HepG2 (cell line): ENCODE data around the gene ATL2. TPM values are rescaled to one million over a fixed set of nuclear protein-coding genes. Genes with fewer than 3 reads are reported as not detected.

Experiments used
- ATAC-seq: fragments of 200-7000 bp; cut with Tn5 transposase; 3 replicates; pipeline ENCODE4 v1.9.1; 2020; ENCODE audit warnings: mild to moderate bottlenecking, moderate library complexity
- BruUV-seq: library from RNA; stranded (reverse); fragments of 400-500 nt; replicated peaks from 2 replicates; lab custom pipeline; 2021; lab: Mats Ljungman, UMichigan
- CTCF ChIA-PET: fragments of 300-600 bp; formaldehyde crosslinking; extraction: SDS; loops from one replicate; lab custom pipeline; 2021; ENCODE audit warnings: low total read pairs, inconsistent platforms, low intra/inter-chr PET ratio; lab: Yijun Ruan, JAX
- POLR2A ChIA-PET: fragments of 350-600 bp; sonication (Branson Sonifier 250); formaldehyde crosslinking; loops from one replicate; lab custom pipeline; 2020; ENCODE audit warnings: antibody characterized with exemption, inconsistent platforms; lab: Yijun Ruan, JAX
- DNase-seq: peaks from one replicate; pipeline ENCODE4 v3.0.0-alpha.2; 2015; ENCODE audit warnings: low spot score
- FAIRE-seq: peaks from 3 replicates; lab custom pipeline; 2011; peaks lifted over from hg19 to GRCh38; lab: Jason Lieb, UNC
- H2AFZ ChIP-seq: one replicate; pipeline ENCODE4 v1.6.1; 2011; ENCODE audit warnings: low read length, inconsistent platforms
- H3K27ac ChIP-seq: fragments of 300-600 bp; 3 replicates; pipeline ENCODE4 v1.8.0; 2011; ENCODE audit warnings: mixed run types, mild to moderate bottlenecking, mixed read lengths, low read length, inconsistent platforms; ENCODE audit not compliant: insufficient read depth; ENCODE audit errors: extremely low read length
- H3K27me3 ChIP-seq, 2 experiments: fragments of 200-600 bp in 1 of 2; 2 replicates in 1 of 2; 3 replicates in 1 of 2; pipeline versions ENCODE4 v1.6.0 to v1.8.0; 2011; ENCODE audit warnings: low read length in 2 of 2, mild to moderate bottlenecking in 2 of 2, moderate library complexity in 2 of 2, inconsistent platforms in 1 of 2; ENCODE audit not compliant: insufficient read depth in 2 of 2, control insufficient read depth in 1 of 2
- H3K36me3 ChIP-seq, 2 experiments: fragments of 200-600 bp in 1 of 2; replicated peaks in 1 of 2; 2 replicates in 1 of 2; 3 replicates in 1 of 2; pipeline versions ENCODE4 v1.5.1 to v1.8.0; 2011; ENCODE audit warnings: low read length in 2 of 2, inconsistent platforms in 1 of 2; ENCODE audit not compliant: insufficient read depth in 2 of 2, control insufficient read depth in 1 of 2
- H3K4me1 ChIP-seq: 2 replicates; pipeline ENCODE4 v1.5.1; 2012; ENCODE audit warnings: low read length, inconsistent platforms; ENCODE audit not compliant: insufficient read depth
- H3K4me2 ChIP-seq: 2 replicates; pipeline ENCODE4 v1.6.0; 2011; ENCODE audit warnings: low read depth, low read length, inconsistent platforms
- H3K4me3 ChIP-seq, 3 experiments: fragments of 200-600 bp in 1 of 3; sonication (generic), shearing (Covaris generic) in 1 of 3; replicated peaks in 1 of 3; 2 replicates each; pipeline ENCODE4 v1.5.1; 2011 to 2016; ENCODE audit warnings: low read length in 3 of 3, inconsistent platforms in 2 of 3, low read depth in 2 of 3, mild to moderate bottlenecking in 2 of 3, control low read depth in 1 of 3, mixed read lengths in 1 of 3; ENCODE audit not compliant: insufficient read depth in 1 of 3
- H3K79me2 ChIP-seq: one replicate; pipeline ENCODE4 v1.6.1; 2011; ENCODE audit warnings: low read length, inconsistent platforms; ENCODE audit not compliant: insufficient read depth
- H3K9ac ChIP-seq: 2 replicates; pipeline ENCODE4 v1.6.0; 2011; ENCODE audit warnings: mild to moderate bottlenecking, low read depth, low read length, inconsistent platforms; ENCODE audit not compliant: insufficient read depth
- H3K9me3 ChIP-seq: 2 replicates; pipeline ENCODE4 v1.5.1; 2012; ENCODE audit warnings: mild to moderate bottlenecking, low read length
- H4K20me1 ChIP-seq: 2 replicates; pipeline ENCODE4 v1.6.0; 2011; ENCODE audit warnings: inconsistent platforms, mild to moderate bottlenecking, low read length, moderate library complexity; ENCODE audit not compliant: insufficient read depth
- KLF16 ChIP-seq, 2 experiments: sonication (generic) in 1 of 2; formaldehyde crosslinking in 1 of 2; IDR thresholded peaks; 2 replicates each; pipeline versions ENCODE4 v1.6.1 to v1.8.0; 2016 to 2023; ENCODE audit warnings: missing genetic modification reagents in 2 of 2, missing compliant biosample characterization in 1 of 2
- RXRB ChIP-seq: IDR thresholded peaks from 2 replicates; pipeline ENCODE4 v1.6.1; 2016; ENCODE audit warnings: borderline replicate concordance, missing genetic modification reagents, missing compliant biosample characterization
- SMARCC2 ChIP-seq: fragments of 450-650 bp; IDR thresholded peaks from 2 replicates; pipeline ENCODE4 v1.6.1; 2017; ENCODE audit warnings: antibody characterized with exemption, mild to moderate bottlenecking
- SOX5 ChIP-seq: IDR thresholded peaks from 2 replicates; pipeline ENCODE4 v1.6.1; 2016; ENCODE audit warnings: borderline replicate concordance
- ZMYM3 ChIP-seq: sonication (generic); formaldehyde crosslinking; IDR thresholded peaks from 2 replicates; pipeline ENCODE4 v1.5.1; 2020; ENCODE audit warnings: mild to moderate bottlenecking, missing genetic modification reagents
- ZNF354B ChIP-seq: sonication (generic); formaldehyde crosslinking; IDR thresholded peaks from 2 replicates; pipeline ENCODE4 v1.8.0; 2022; ENCODE audit warnings: mild to moderate bottlenecking, missing genetic modification reagents
- ZNF530 ChIP-seq: sonication (generic); formaldehyde crosslinking; IDR thresholded peaks from 2 replicates; pipeline ENCODE4 v1.5.0; 2020; ENCODE audit warnings: low read depth, mild to moderate bottlenecking, missing genetic modification reagents
- ZNF709 ChIP-seq: sonication (generic); formaldehyde crosslinking; IDR thresholded peaks from 2 replicates; pipeline ENCODE4 v1.5.0; 2020; ENCODE audit warnings: mild to moderate bottlenecking, missing genetic modification reagents
- WGBS: methylation state at CpG from one replicate; pipeline ENCODE4 v1.1.6; 2017; ENCODE audit warnings: low lambda C conversion rate; 5-methylcytosine and 5-hydroxymethylcytosine counted together
- in situ Hi-C: cut with HindIII; loops from 2 replicates; pipeline ENCODE4 v1.10.0; 2017; ENCODE audit warnings: low pct_unique_long_range_greater_than_20kb; ENCODE audit not compliant: extremely low pct_ligation_motif_present
- intact Hi-C: fragments of 100-400 bp; cut with micrococcal nuclease; formaldehyde crosslinking; loops from one replicate; pipeline ENCODE4 v1.10.0; 2022; ENCODE audit not compliant: unreplicated experiment
- polyA plus RNA-seq, 8 experiments: library from polyadenylated mRNA; depleted of rRNA in 3 of 8; stranded (reverse) in 7 of 8; unstranded in 1 of 8; fragments of >200 nt; fragmentation: Illumina TruSeq in 4 of 8; extraction: Trizol in 4 of 8; gene quantifications; 2 replicates each; pipeline versions ENCODE4 v1.2.1 to v1.2.3, GENCODE V29; 2011 to 2016; ENCODE audit warnings: low read depth in 4 of 8, missing spikeins in 1 of 8, mixed read lengths in 1 of 8; ENCODE audit not compliant: insufficient read depth in 1 of 8
- total RNA-seq, 5 experiments: library from RNA; depleted of rRNA; stranded (reverse); fragments of >200 nt; fragmentation: Illumina TruSeq; extraction: Trizol; gene quantifications; 2 replicates each; pipeline ENCODE4 v1.2.3, GENCODE V29; 2016; ENCODE audit warnings: low read depth in 1 of 5
- TF ChIP-seq, protein P1 (sequence below), 2 experiments: sonication (generic) in 1 of 2; formaldehyde crosslinking in 1 of 2; IDR thresholded peaks; 2 replicates each; pipeline versions ENCODE4 v1.5.1 to v1.6.1; 2011 to 2020; ENCODE audit warnings: borderline replicate concordance in 1 of 2, low read depth in 1 of 2, low read length in 1 of 2, mild to moderate bottlenecking in 1 of 2, missing genetic modification reagents in 1 of 2, moderate library complexity in 1 of 2
- TF ChIP-seq, protein P2 (sequence below): IDR thresholded peaks from 2 replicates; pipeline ENCODE4 v1.6.1; 2016; ENCODE audit warnings: mild to moderate bottlenecking, missing biosample characterization, missing genetic modification reagents
- TF ChIP-seq, protein P3 (sequence below): sonication (generic); formaldehyde crosslinking; IDR thresholded peaks from 2 replicates; pipeline ENCODE4 v1.8.1; 2023; ENCODE audit warnings: mild to moderate bottlenecking, missing genetic modification reagents
- TF ChIP-seq, protein P4 (sequence below): IDR thresholded peaks from 2 replicates; pipeline ENCODE4 v1.6.1; 2016; ENCODE audit warnings: low read depth, missing genetic modification reagents, missing compliant biosample characterization
- TF ChIP-seq, protein P5 (sequence below): sonication (generic); formaldehyde crosslinking; IDR thresholded peaks from 2 replicates; pipeline ENCODE4 v1.8.1; 2022; ENCODE audit warnings: mild to moderate bottlenecking, missing genetic modification reagents

Gene ATL2
- total and polyA plus RNA-seq, 2 of the 13 experiments (the other 11 are each of a cell fraction or from before 2014, with no cell fraction given) = 56.5 to 119 TPM

DNA sequence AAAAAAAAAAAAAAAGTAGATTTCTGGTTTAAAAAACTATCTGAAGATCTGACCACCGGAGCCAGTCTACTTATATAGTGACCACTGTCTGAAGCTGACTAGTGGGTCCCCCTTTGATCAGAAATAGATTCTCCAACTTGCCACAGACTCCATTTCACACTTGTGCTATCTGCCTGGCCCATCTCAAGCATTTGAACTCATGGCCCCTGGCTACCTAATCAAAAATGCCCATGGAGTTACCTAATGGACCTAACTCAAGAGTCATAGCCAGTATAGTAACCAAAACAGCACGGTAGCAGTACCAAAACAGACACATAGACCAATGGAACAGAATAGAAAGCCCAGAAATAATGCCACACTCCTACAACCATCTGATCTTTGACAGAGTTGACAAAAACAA lies 17.0 kb upstream of the ATL2 start:
- CTCF ChIA-PET = no interaction called here
- TF ChIP-seq SMARCC2 = no peak
- TF ChIP-seq, protein P1, sequence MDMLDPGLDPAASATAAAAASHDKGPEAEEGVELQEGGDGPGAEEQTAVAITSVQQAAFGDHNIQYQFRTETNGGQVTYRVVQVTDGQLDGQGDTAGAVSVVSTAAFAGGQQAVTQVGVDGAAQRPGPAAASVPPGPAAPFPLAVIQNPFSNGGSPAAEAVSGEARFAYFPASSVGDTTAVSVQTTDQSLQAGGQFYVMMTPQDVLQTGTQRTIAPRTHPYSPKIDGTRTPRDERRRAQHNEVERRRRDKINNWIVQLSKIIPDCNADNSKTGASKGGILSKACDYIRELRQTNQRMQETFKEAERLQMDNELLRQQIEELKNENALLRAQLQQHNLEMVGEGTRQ (IDR thresholded peaks at IDR 0.05; ENCODE audit: low read depth, low read length) = no peak
- TF ChIP-seq, protein P1 (CRISPR knock-in tag; IDR thresholded peaks at IDR 0.05; ENCODE audit: borderline replicate concordance) = no peak
- TF ChIP-seq, protein P2, sequence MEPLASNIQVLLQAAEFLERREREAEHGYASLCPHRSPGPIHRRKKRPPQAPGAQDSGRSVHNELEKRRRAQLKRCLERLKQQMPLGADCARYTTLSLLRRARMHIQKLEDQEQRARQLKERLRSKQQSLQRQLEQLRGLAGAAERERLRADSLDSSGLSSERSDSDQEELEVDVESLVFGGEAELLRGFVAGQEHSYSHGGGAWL (CRISPR knock-in tag) = no peak
- TF ChIP-seq, protein P3, sequence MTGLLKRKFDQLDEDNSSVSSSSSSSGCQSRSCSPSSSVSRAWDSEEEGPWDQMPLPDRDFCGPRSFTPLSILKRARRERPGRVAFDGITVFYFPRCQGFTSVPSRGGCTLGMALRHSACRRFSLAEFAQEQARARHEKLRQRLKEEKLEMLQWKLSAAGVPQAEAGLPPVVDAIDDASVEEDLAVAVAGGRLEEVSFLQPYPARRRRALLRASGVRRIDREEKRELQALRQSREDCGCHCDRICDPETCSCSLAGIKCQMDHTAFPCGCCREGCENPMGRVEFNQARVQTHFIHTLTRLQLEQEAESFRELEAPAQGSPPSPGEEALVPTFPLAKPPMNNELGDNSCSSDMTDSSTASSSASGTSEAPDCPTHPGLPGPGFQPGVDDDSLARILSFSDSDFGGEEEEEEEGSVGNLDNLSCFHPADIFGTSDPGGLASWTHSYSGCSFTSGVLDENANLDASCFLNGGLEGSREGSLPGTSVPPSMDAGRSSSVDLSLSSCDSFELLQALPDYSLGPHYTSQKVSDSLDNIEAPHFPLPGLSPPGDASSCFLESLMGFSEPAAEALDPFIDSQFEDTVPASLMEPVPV = no peak
- TF ChIP-seq, protein P4, sequence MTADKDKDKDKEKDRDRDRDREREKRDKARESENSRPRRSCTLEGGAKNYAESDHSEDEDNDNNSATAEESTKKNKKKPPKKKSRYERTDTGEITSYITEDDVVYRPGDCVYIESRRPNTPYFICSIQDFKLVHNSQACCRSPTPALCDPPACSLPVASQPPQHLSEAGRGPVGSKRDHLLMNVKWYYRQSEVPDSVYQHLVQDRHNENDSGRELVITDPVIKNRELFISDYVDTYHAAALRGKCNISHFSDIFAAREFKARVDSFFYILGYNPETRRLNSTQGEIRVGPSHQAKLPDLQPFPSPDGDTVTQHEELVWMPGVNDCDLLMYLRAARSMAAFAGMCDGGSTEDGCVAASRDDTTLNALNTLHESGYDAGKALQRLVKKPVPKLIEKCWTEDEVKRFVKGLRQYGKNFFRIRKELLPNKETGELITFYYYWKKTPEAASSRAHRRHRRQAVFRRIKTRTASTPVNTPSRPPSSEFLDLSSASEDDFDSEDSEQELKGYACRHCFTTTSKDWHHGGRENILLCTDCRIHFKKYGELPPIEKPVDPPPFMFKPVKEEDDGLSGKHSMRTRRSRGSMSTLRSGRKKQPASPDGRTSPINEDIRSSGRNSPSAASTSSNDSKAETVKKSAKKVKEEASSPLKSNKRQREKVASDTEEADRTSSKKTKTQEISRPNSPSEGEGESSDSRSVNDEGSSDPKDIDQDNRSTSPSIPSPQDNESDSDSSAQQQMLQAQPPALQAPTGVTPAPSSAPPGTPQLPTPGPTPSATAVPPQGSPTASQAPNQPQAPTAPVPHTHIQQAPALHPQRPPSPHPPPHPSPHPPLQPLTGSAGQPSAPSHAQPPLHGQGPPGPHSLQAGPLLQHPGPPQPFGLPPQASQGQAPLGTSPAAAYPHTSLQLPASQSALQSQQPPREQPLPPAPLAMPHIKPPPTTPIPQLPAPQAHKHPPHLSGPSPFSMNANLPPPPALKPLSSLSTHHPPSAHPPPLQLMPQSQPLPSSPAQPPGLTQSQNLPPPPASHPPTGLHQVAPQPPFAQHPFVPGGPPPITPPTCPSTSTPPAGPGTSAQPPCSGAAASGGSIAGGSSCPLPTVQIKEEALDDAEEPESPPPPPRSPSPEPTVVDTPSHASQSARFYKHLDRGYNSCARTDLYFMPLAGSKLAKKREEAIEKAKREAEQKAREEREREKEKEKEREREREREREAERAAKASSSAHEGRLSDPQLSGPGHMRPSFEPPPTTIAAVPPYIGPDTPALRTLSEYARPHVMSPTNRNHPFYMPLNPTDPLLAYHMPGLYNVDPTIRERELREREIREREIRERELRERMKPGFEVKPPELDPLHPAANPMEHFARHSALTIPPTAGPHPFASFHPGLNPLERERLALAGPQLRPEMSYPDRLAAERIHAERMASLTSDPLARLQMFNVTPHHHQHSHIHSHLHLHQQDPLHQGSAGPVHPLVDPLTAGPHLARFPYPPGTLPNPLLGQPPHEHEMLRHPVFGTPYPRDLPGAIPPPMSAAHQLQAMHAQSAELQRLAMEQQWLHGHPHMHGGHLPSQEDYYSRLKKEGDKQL (CRISPR knock-in tag) = no peak
- no peak for TF ChIP-seq KLF16 (CRISPR knock-in tag; IDR thresholded peaks at IDR 0.05)
- no peak for TF ChIP-seq ZMYM3 (CRISPR knock-in tag)
- no peak for TF ChIP-seq ZNF530
- TF ChIP-seq, protein P5, sequence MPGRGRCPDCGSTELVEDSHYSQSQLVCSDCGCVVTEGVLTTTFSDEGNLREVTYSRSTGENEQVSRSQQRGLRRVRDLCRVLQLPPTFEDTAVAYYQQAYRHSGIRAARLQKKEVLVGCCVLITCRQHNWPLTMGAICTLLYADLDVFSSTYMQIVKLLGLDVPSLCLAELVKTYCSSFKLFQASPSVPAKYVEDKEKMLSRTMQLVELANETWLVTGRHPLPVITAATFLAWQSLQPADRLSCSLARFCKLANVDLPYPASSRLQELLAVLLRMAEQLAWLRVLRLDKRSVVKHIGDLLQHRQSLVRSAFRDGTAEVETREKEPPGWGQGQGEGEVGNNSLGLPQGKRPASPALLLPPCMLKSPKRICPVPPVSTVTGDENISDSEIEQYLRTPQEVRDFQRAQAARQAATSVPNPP (CRISPR knock-in tag) = no peak
- no peak for TF ChIP-seq ZNF709 (CRISPR knock-in tag)
- TF ChIP-seq SOX5 (CRISPR knock-in tag) = no peak
- TF ChIP-seq RXRB = no peak
- no peak for TF ChIP-seq ZNF354B (CRISPR knock-in tag)

More for the DNA sequence above, 17.0 kb upstream of the ATL2 start:
- POLR2A ChIA-PET = no interaction called here
- no peaks in the 10 kb centered on the region for H4K20me1 ChIP-seq
- no peak overlapping the region for H2AFZ ChIP-seq
- in situ Hi-C loops = no loop called here
- no peak overlapping the region for H3K9ac ChIP-seq
- H3K27ac ChIP-seq = no peak overlapping the region
- BruUV-seq = no TSS peak
- no peaks in the 10 kb centered on the region for H3K9me3 ChIP-seq
- no peak for DNase-seq
- H3K27me3 ChIP-seq = peaks cover 0 to 26% of the 10 kb centered on the region in 2 experiments; a peak in 3 of 5 replicates
- no peak for FAIRE-seq
- no peaks in the 10 kb centered on the region for H3K36me3 ChIP-seq
- no peak overlapping the region for H3K4me3 ChIP-seq
- peaks cover 14% of the 10 kb centered on the region for H3K4me1 ChIP-seq
- 56% methylated on average over 2 of the region's 2 CpGs for WGBS
- no peak for ATAC-seq
- intact Hi-C loops = no loop called here
- no peaks in the 10 kb centered on the region for H3K79me2 ChIP-seq
- H3K4me2 ChIP-seq = no peak overlapping the region
